Ishikawa (cell line): Measurements from ENCODE around the gene CCL19.

Source experiments
- CEBPB ChIP-seq: IDR thresholded peaks from 2 replicates; pipeline ENCODE4 v1.6.1; 2012
- CREB1 ChIP-seq: IDR thresholded peaks from 2 replicates; pipeline ENCODE4 v1.6.1; 2012; ENCODE audit warnings: low read depth
- EGR1 ChIP-seq: IDR thresholded peaks from 2 replicates; pipeline ENCODE4 v1.6.1; 2012
- EP300 ChIP-seq: IDR thresholded peaks from 2 replicates; pipeline ENCODE4 v1.6.1; 2012; ENCODE audit warnings: borderline replicate concordance
- FOXM1 ChIP-seq: IDR thresholded peaks from 2 replicates; pipeline ENCODE4 v1.6.1; 2012; ENCODE audit warnings: low read depth, borderline replicate concordance
- NFIC ChIP-seq: IDR thresholded peaks from 2 replicates; pipeline ENCODE4 v1.6.1; 2012
- RAD21 ChIP-seq: IDR thresholded peaks from 2 replicates; pipeline ENCODE4 v1.6.1; 2012; ENCODE audit warnings: low read depth
- TAF1 ChIP-seq: IDR thresholded peaks from 2 replicates; pipeline ENCODE4 v1.6.1; 2012; ENCODE audit warnings: low read depth, mild to moderate bottlenecking
- TCF12 ChIP-seq: IDR thresholded peaks from 2 replicates; pipeline ENCODE4 v1.6.1; 2012; ENCODE audit warnings: low read depth
- TEAD4 ChIP-seq: IDR thresholded peaks from 2 replicates; pipeline ENCODE4 v1.6.1; 2012
- YY1 ChIP-seq: IDR thresholded peaks from 2 replicates; pipeline ENCODE4 v1.6.1; 2012; ENCODE audit warnings: low read depth
- ZBTB7A ChIP-seq: IDR thresholded peaks from 2 replicates; pipeline ENCODE4 v1.6.1; 2012; ENCODE audit warnings: low read depth
- TF ChIP-seq, protein P1 (sequence below): IDR thresholded peaks from 2 replicates; pipeline ENCODE4 v1.6.1; 2012
- TF ChIP-seq, protein P2 (sequence below): IDR thresholded peaks from 2 replicates; pipeline ENCODE4 v1.6.1; 2012; ENCODE audit warnings: low read depth, mild to moderate bottlenecking
- TF ChIP-seq, protein P3 (sequence below): IDR thresholded peaks from 2 replicates; pipeline ENCODE4 v1.6.1; 2012

The CCL19 gene

DNA sequence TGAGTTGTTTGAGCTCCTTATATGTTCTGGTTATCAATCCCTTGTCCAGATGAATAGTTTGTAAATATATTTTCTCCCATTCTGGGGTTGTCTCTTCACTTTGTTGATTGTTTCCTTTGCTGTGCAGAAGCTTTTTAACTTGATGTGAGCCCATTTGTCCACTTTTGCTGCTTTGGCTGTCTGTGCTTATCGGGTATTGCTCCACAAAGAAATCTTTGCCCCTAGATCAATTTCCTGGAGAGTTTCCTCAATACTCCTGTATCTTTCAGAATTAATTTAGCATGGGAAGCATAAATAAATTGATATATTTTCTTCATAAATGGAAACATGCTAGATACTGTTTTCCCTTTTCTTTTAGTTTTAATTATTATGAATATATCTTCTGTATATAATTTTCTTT, 41.4 kb upstream of the CCL19 start:
- no peak for TF ChIP-seq RAD21
- TF ChIP-seq, protein P1, sequence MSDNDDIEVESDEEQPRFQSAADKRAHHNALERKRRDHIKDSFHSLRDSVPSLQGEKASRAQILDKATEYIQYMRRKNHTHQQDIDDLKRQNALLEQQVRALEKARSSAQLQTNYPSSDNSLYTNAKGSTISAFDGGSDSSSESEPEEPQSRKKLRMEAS, result no peak
- TF ChIP-seq, protein P2, sequence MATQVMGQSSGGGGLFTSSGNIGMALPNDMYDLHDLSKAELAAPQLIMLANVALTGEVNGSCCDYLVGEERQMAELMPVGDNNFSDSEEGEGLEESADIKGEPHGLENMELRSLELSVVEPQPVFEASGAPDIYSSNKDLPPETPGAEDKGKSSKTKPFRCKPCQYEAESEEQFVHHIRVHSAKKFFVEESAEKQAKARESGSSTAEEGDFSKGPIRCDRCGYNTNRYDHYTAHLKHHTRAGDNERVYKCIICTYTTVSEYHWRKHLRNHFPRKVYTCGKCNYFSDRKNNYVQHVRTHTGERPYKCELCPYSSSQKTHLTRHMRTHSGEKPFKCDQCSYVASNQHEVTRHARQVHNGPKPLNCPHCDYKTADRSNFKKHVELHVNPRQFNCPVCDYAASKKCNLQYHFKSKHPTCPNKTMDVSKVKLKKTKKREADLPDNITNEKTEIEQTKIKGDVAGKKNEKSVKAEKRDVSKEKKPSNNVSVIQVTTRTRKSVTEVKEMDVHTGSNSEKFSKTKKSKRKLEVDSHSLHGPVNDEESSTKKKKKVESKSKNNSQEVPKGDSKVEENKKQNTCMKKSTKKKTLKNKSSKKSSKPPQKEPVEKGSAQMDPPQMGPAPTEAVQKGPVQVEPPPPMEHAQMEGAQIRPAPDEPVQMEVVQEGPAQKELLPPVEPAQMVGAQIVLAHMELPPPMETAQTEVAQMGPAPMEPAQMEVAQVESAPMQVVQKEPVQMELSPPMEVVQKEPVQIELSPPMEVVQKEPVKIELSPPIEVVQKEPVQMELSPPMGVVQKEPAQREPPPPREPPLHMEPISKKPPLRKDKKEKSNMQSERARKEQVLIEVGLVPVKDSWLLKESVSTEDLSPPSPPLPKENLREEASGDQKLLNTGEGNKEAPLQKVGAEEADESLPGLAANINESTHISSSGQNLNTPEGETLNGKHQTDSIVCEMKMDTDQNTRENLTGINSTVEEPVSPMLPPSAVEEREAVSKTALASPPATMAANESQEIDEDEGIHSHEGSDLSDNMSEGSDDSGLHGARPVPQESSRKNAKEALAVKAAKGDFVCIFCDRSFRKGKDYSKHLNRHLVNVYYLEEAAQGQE, result no peak

DNA sequence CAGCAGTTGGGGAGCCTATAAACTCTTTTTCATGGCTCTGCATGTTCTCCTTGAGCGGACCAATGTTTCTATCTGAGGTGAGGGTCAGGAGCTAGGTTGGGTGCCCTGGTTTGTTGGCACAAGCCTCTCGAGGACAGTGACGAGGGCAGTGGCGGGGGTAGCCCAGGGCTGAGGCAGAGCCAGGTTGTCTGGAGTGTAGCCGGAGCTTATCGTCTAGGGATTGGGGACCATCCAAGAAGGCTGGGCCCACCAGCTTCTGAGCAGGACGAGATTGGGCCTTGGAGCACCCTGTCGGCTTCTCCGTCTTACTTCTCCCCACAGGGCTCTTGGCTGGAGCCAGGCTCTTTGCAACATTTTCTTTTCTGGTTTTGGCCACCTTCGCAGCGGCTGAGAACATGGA, 32.1 kb upstream of the CCL19 start:
- no peak for TF ChIP-seq TAF1
- no peak for TF ChIP-seq EGR1
- TF ChIP-seq, protein P3, sequence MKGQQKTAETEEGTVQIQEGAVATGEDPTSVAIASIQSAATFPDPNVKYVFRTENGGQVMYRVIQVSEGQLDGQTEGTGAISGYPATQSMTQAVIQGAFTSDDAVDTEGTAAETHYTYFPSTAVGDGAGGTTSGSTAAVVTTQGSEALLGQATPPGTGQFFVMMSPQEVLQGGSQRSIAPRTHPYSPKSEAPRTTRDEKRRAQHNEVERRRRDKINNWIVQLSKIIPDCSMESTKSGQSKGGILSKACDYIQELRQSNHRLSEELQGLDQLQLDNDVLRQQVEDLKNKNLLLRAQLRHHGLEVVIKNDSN, result no peak
- no peak for TF ChIP-seq NFIC
- TF ChIP-seq CREB1, result no peak
- TF ChIP-seq, protein P1, result no peak
- TF ChIP-seq CEBPB, result no peak
- TF ChIP-seq, protein P2, result no peak

DNA sequence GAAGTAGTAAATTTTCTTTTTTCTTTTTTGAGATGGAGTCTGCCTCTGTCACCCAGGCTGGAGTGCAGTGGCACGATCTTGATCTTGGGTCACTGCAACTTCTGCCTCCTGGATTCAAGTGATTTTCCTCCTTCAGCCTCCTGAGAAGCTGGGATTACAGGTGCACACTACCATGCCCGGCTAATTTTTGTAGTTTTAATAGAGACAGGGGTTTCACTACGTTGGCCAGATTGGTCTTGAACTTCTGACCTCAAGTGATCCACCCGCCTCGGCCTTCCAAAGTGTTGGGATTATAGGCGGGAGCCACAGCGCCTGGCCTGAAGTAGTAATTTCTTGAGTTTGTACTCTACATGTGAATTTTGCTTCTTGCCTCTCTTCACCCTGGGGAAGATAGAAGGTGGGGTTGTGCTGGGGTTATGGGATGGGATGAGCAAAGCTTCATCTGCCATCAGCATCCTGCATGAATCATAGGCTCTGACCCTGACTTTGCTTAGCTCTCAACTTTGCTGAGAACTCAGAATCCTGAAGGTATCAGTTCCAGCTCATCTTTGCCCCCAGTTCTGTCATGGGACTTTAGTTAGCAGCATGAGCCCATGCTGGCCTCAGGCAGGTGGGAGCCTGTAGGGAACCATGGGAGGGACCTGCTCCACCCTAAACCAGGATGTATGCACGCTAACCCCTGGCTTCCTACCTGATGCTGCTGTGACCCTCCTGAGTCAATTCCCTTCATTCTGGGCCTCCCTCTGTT, 28.1 kb upstream of the CCL19 start:
- no peak for TF ChIP-seq TEAD4
- no peak for TF ChIP-seq CREB1
- no peak for TF ChIP-seq TAF1
- TF ChIP-seq TCF12, result no peak
- no peak for TF ChIP-seq ZBTB7A
- no peak for TF ChIP-seq FOXM1
- TF ChIP-seq CEBPB, result no peak
- no peak for TF ChIP-seq EP300
- TF ChIP-seq, protein P1, result no peak
- TF ChIP-seq EGR1, result no peak
- no peak for TF ChIP-seq YY1
- TF ChIP-seq RAD21, result no peak
- TF ChIP-seq, protein P3, result no peak
- TF ChIP-seq, protein P2, result no peak
- TF ChIP-seq NFIC, result no peak

DNA sequence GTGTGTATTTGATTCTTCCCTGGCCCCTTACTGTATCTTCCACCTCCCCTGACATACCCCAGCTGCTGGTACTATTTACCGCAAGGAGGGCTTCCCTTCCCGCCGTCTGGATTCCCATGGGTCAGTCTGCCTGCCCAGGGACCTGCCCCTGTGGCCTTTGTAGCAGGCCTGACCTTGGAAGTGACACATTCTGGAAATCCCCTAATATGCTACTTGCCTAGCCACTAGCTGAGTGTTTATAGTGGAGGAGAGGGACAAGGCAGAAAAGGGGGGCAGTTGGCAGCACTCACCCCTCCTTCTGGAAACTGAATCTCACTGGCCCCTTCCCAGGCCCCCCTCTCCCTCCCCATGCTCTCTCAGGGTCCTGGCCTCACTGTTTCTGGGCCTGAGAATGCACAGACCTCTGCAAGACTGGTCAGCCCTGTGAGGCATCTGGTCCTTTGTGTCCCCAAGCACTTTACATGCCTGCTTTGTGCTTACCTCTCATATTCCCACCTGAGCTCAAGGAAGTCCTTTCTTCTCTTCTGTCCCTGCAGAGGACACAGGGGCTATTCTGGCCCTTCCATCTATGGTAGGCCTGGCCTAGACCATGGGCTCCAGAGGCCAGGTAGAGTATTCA, 27.0 kb upstream of the CCL19 start:
- TF ChIP-seq TCF12, result no peak
- TF ChIP-seq RAD21, result no peak
- TF ChIP-seq, protein P1, result no peak
- TF ChIP-seq YY1, result no peak
- TF ChIP-seq NFIC, result no peak
- TF ChIP-seq CREB1, result no peak
- TF ChIP-seq EGR1, result no peak
- no peak for TF ChIP-seq EP300
- TF ChIP-seq, protein P2, result no peak
- TF ChIP-seq, protein P3, result no peak
